B cell (primary cell): ENCODE data around the gene GYPE.
"Not testable (repeated sequence)": the region's sequence is repeated elsewhere in the genome, so short reads cannot be mapped to it uniquely, and the experiment has no call there.

ENCODE experiments used
- CTCF ChIP-seq: fragments of 200-600 bp; IDR thresholded peaks from one replicate; pipeline ENCODE4 v1.8.0; 2022; ENCODE audit warnings: antibody characterized with exemption, mild to moderate bottlenecking
- EZH2 ChIP-seq: IDR thresholded peaks from 2 replicates; pipeline ENCODE4 v1.6.1; 2012; ENCODE audit warnings: borderline replicate concordance, low read depth, mild to moderate bottlenecking, moderate library complexity, low read length; ENCODE audit not compliant: insufficient read depth, poor library complexity, severe bottlenecking

DNA sequence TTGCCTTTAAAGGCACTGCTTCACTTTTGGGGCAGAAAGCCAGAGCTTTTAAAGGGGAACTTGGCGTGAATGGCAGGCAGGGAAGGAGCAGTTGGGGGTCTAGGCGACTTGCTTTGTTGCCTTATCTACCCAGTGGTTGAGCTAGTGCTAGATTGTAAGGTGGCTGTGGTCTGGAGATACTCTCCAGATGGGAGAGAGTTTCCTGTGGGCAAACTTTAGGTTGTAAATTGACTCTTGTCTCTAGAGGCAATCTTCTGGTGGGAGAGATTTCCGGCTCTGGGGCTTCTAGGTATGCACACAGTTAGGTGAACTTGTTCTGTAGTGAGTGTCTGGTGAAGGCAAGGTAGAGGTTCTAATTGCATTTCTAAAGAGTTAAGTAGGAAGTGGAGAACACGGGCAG lies 50.7 kb downstream of the GYPE start:
- TF ChIP-seq CTCF, EZH2: not testable (repeated sequence)
